DND-41 (cell line): ENCODE measurements around the gene DISC1.

Experiments
- ATAC-seq: fragments of 200-7000 bp; cut with Tn5 transposase; 3 replicates; pipeline ENCODE4 v1.9.1; 2021; ENCODE audit warnings: low read depth; ENCODE audit not compliant: insufficient read depth
- DNase-seq: peaks from one replicate; pipeline ENCODE4 v3.0.0-alpha.2; 2020
- H2AFZ ChIP-seq: 2 replicates; pipeline ENCODE4 v1.6.0; 2012; ENCODE audit warnings: low read depth, low read length
- H3K27ac ChIP-seq: 2 replicates; pipeline ENCODE4 v1.5.1; 2012; ENCODE audit warnings: low read length, inconsistent platforms
- H3K27me3 ChIP-seq: fragments of 200-600 bp; sonication (generic); 2 replicates; pipeline ENCODE4 v1.6.0; 2012; ENCODE audit warnings: low read length, mild to moderate bottlenecking, inconsistent platforms; ENCODE audit not compliant: insufficient read depth, poor library complexity
- H3K36me3 ChIP-seq: 2 replicates; pipeline ENCODE4 v1.5.1; 2012; ENCODE audit warnings: low read length, inconsistent platforms; ENCODE audit not compliant: insufficient read depth
- H3K4me1 ChIP-seq: 2 replicates; pipeline ENCODE4 v1.5.1; 2012; ENCODE audit warnings: mild to moderate bottlenecking, low read length; ENCODE audit not compliant: insufficient read depth
- H3K4me2 ChIP-seq: 2 replicates; pipeline ENCODE4 v1.6.0; 2012; ENCODE audit warnings: mild to moderate bottlenecking, moderate library complexity, low read length, inconsistent platforms; ENCODE audit not compliant: insufficient read depth
- H3K4me3 ChIP-seq, 2 experiments: fragments of 200-600 bp in 1 of 2; shearing (Covaris generic) in 1 of 2; 2 replicates each; pipeline ENCODE4 v1.5.1; 2012 to 2016; ENCODE audit warnings: inconsistent platforms in 2 of 2, low read length in 2 of 2, mild to moderate bottlenecking in 2 of 2, low read depth in 1 of 2, moderate library complexity in 1 of 2
- H3K79me2 ChIP-seq: 2 replicates; pipeline ENCODE4 v1.6.0; 2012; ENCODE audit warnings: low read length, inconsistent platforms; ENCODE audit not compliant: insufficient read depth
- H3K9ac ChIP-seq: 2 replicates; pipeline ENCODE4 v1.6.0; 2012; ENCODE audit warnings: low read depth, mild to moderate bottlenecking, inconsistent platforms, low read length, moderate library complexity
- H3K9me3 ChIP-seq: 2 replicates; pipeline ENCODE4 v1.5.1; 2012; ENCODE audit warnings: low read length, moderate library complexity, mild to moderate bottlenecking, inconsistent platforms; ENCODE audit not compliant: insufficient read depth, severe bottlenecking
- H4K20me1 ChIP-seq: 2 replicates; pipeline ENCODE4 v1.6.0; 2012; ENCODE audit warnings: low read length; ENCODE audit not compliant: insufficient read depth
- CTCF ChIP-seq: IDR thresholded peaks from 2 replicates; pipeline ENCODE4 v1.5.1; 2012; ENCODE audit warnings: borderline replicate concordance, low read length, moderate library complexity, mild to moderate bottlenecking; ENCODE audit not compliant: poor library complexity, severe bottlenecking; ENCODE audit errors: extremely low read depth
- EZH2 ChIP-seq: IDR thresholded peaks from 3 replicates; pipeline ENCODE4 v1.6.1; 2012; ENCODE audit warnings: borderline replicate concordance, low read depth, mild to moderate bottlenecking, moderate library complexity, low read length, inconsistent platforms; ENCODE audit not compliant: severe bottlenecking

Gene DISC1

GRCh38 chr1:231734417-231734816, 107.8 kb downstream of the DISC1 start:
- Histone ChIP-seq H4K20me1 (no peaks in the 10 kb centered on the region), H3K27ac (no peak overlapping the region), H3K4me2 (no peak overlapping the region), H3K79me2 (no peaks in the 10 kb centered on the region), H3K4me3 (no peak overlapping the region), H3K9ac (no peak overlapping the region), H3K9me3 (peaks cover 3% of the 10 kb centered on the region), H3K27me3 (no peaks in the 10 kb centered on the region), H2AFZ (no peak overlapping the region), H3K4me1 (no peaks in the 10 kb centered on the region), H3K36me3 (no peaks in the 10 kb centered on the region)
- ATAC-seq (no peak), DNase-seq (no peak)
- TF ChIP-seq CTCF (no peak), EZH2 (no peak)

GRCh38 chr1:231735411-231735810, 108.8 kb downstream of the DISC1 start:
- no peak for DNase-seq
- H3K27me3 ChIP-seq, result no peaks in the 10 kb centered on the region
- H3K9me3 ChIP-seq, result peaks cover 3% of the 10 kb centered on the region
- H3K9ac ChIP-seq, result no peak overlapping the region
- H3K79me2 ChIP-seq, result no peaks in the 10 kb centered on the region
- no peak for ATAC-seq
- H2AFZ ChIP-seq, result no peak overlapping the region
- H3K4me1 ChIP-seq, result no peaks in the 10 kb centered on the region
- no peaks in the 10 kb centered on the region for H3K36me3 ChIP-seq
- no peak overlapping the region for H3K4me2 ChIP-seq
- H3K27ac ChIP-seq, result no peak overlapping the region
- H3K4me3 ChIP-seq, result no peak overlapping the region
- TF ChIP-seq EZH2 (no peak), CTCF (no peak)
- no peaks in the 10 kb centered on the region for H4K20me1 ChIP-seq

- Histone ChIP-seq H3K79me2 (no peaks in the 10 kb centered on the region), H3K36me3 (no peaks in the 10 kb centered on the region), H4K20me1 (no peaks in the 10 kb centered on the region), H3K27ac (no peak overlapping the region), H3K4me1 (no peaks in the 10 kb centered on the region), H2AFZ (no peak overlapping the region), H3K9me3 (peaks cover 3% of the 10 kb centered on the region), H3K4me2 (no peak overlapping the region), H3K9ac (no peak overlapping the region), H3K4me3 (no peak overlapping the region), H3K27me3 (no peaks in the 10 kb centered on the region)
- no peak for TF ChIP-seq CTCF
- DNase-seq (no peak), ATAC-seq (no peak)
Measured at GRCh38 chr1:231735941-231736340, 109.4 kb downstream of the DISC1 start.

GRCh38 chr1:231736464-231736863, 109.9 kb downstream of the DISC1 start:
- no peak overlapping the region for H3K27ac ChIP-seq
- no peak overlapping the region for H2AFZ ChIP-seq

More at GRCh38 chr1:231736464-231736863, 109.9 kb downstream of the DISC1 start:
- ATAC-seq (no peak), DNase-seq (no peak)
- no peak overlapping the region for H3K9ac ChIP-seq
- H3K9me3 ChIP-seq, result peaks cover 3% of the 10 kb centered on the region
- TF ChIP-seq CTCF (no peak), EZH2 (no peak)
- H3K4me1 ChIP-seq, result no peaks in the 10 kb centered on the region
- H3K36me3 ChIP-seq, result no peaks in the 10 kb centered on the region
- no peak overlapping the region for H3K4me2 ChIP-seq
- H4K20me1 ChIP-seq, result no peaks in the 10 kb centered on the region
- H3K27me3 ChIP-seq, result no peaks in the 10 kb centered on the region
- H3K4me3 ChIP-seq, result no peak overlapping the region
- H3K79me2 ChIP-seq, result no peaks in the 10 kb centered on the region
